NCI-H774 (cell line): Measurements from ENCODE around the gene GRB7.
"Not testable (repeated sequence)": the region's sequence is repeated elsewhere in the genome, so short reads cannot be mapped to it uniquely, and the experiment has no call there.

ENCODE experiments used
- DNase-seq: peaks from one replicate; lab custom pipeline; 2025; lab: John Stamatoyannopoulos, UW

Gene GRB7

DNA sequence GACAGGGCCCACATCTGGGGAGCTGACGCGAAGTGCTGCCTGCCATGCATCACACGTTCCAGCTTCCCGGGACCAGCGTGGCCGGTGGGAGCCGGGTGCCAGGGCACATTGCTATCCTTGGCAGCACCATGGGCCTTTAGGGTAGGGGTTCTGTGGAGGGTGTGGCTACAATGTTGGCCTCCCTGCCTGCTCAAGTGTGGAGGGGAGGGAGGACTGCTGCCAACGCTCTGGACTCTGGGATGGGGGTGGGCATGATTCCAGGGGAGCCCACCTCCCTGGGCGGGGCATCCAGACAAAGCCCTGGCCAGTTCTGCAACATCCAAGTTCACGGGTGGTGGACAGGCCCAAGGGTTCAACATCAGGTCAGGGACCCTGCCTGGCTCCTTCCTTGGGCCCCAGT is 13.9 kb downstream of the GRB7 start:
- no peak for DNase-seq

DNA sequence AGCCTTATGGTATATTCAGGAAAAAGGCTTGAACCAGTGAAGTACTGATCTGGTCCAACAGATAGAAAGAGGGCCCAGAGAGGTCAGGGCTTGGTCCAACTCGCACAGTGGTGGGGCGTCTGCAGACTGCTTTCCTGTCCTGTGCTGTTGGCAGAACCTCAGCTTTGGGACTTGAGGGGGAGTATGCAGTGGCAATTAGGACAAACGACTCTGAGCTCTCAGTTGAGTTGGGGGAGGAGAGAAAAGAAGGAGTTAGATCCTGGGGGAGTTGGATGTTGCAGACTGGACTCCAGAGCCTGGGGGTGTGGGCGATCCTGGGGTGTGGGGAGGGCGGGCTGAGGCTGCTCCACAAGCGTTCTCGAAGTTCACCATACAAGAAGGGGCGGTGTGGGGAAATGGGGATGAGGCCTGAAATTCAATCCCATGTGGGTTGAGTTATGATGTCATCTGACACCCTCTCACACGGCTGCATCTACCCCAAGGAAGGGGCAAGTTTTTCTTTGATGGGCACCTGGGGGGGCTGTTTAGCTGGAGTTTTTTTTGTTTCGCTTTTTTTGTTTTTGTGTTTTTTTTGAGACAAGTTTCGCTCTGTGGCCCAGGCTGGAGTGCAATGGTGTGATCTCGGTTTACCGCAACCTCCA is 14.6 kb downstream of the GRB7 start:
- no peak for DNase-seq

DNA sequence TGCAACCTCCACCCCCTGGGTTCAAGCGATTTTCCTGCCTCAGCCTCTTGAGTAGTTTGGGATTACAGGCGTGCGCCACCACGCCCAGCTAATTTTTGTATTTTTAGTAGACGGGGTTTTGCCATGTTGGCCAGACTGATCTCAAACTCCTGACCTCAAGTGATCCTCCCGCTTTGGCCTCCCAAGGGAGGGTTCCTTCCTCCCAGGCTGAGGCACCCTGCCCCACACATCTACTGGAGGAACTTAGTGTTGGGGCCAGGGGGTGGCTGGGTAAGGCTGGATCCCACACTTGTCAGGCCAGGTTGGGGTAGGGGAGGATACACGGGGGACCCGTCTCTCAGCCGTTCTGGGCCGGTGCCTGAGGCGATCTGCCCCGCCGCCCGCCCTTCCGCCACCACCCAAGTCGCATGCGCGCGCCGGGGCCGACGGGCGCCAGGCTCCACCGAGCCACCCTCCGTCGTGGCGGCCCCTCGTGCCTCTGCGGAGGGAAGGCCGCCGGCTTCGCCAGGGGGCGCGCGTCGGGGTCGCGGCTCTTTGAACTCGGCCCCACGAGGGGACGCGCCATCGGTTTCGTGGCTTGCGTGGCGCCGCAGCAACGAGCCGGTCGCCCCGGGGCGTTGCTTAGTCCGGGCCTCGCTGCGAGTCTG is 15.9 kb downstream of the GRB7 start:
- peak; percentile 55 for DNase-seq

DNA sequence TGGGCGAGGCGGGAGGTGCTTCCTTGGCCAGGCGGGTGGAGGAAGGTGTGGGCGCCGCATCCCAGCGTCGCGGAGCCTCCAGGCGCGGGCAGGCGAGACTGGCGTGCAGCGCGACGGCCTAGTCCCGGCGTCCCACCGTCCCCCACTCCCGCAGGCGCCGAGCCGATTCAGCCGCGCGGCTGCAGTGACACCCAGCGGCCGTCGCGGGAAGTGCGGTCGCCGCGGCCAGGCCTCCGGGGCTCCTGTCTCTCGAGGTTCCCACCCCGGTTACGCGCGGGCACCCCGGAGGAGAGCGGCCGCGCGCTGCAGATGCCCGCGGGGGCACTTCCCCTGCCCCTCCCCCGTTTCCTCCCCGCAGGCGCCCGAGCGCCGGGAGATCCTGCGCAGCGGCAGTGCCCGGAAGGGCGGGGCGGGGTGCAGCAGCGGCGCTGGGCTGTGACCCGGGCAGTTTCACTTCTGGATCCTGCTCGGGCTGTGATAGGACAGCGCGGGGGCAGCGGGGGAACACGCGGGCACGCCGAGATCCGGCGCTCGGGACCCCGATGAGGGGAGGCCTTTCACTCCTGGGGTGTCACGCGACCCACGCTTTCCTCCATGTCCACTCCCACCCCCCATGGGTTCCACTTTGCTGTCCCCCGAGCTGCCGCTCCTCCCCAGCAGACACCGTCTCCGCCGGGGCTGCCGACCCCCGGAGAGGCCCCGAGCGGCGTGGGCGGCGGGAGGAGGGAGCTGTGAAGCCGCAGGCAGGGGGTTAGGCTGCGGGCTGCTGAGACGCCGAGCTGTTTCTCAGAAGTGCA is 16.6 kb downstream of the GRB7 start:
- peak; percentile 95 for DNase-seq

DNA sequence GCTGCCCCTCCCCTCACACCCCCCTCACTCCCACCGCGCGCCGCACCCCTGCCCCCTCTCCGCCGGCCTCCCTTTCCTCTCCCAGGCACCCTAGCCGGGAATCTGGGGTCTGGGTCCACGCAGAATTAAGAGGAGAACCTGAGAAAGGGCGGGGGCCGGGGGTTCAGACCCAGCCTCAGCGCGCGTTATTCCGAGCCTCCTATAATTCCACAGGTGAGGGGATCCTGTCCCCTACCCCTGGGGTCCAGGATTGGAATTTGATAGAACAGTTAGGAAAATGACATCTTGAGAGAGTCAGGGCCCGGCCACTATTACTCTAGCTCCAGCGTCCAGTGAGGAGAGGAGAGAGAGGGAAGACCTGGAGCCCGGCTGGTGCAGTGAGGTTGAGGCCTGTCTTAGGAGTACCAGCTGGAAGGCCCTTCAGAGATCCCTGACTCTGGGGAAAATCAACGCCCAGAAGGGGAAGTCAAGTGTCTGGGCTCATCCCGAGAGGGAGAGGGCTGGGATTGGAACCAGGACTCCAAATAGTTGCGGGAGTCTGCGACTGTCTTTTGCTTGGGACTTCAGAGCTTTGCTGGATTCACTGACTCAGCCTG is 17.3 kb downstream of the GRB7 start:
- no peak for DNase-seq

DNA sequence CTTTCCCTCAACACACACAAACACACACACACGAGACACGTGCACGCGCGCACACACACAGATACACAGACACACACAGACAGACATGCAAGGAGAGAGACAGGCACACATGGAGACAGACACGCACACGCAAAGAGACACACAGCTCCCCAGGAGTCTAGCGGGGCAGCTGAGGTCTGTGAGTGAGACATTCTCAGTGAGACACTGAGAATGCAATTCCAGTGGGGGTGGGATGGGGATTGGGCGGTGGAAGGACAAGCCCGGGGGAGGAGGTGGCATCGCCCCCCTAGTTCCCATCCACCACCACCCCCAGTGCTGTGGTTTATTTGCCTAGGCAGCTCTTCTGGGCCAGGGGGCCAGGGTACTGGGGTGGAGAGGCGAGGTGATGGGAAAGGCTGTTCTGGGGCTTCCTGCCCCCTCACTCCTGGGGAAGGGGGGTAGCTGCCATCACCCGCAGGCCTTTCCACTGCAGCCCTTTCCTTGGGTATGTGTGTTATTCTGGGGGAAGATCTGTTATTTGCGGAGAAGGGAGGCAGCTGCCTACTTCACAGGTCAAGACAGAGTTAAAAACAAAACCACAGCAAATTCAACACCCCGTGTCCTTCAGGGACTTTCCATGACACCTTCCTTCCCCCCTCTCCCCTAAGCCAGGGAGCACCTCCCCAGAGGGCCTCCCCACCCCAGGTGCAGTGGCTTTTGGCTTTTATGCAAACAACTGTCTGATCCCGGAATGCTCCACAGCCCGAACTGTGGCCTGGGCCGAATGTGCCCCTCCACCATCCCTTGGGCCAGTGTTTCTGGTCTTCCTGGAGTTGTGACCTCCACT is 18.0 kb downstream of the GRB7 start:
- no peak for DNase-seq

DNA sequence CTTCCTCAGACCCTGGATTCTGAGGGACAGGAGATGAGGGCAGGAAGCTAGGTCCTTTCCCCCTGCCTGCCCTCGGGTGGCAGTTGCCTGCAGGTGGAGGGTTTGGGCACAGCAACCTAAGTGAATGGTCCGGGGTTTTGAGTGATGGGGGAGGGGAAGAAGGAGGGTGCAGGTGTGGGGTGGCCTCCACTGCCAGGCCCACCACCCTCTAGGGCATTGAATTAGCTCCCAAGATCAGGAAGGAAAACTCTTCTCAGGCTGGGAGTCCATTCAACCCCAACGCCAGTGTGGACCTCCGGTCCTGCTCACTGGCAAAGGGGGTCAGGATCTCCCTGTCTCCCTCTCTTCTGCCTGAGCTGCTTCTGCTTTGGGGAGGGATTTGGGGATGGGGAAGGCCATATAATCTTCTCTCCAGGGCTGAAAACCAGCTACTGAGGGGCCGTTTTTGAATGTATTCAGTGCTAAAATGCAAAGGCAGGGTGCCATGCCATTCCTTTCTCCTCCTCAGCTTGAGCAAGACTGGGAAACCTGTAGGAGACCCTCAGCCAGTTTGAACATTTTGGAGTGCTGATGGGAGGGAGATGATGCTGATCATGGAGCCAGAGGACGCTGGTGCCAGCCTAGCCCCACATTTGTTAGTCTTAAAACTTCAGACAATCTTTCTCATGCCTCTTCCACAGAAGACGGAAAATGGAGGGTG is 18.8 kb downstream of the GRB7 start:
- no peak for DNase-seq

DNA sequence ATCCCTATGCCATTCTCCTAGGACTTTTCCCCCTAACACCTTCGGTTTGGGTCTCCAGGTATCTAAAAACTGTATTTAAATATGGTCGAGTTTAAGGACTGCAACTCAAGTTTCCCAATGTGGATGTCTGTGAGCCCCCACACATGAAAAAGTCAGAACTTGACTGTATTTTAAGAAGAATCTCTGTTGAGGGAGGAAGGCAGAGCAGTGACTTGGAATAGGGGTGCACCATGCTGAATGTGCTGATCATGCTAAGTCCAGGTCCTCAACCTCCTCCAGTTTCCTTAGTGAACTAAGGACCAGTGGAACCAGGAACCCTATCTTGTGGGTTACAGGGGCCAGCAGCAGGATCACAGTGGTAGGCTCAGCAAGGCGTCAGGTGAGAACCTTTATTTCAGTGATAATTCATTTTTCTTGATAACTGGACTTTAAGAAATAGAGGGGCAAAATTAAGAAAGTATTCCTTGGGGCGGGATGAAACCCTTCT is 19.5 kb downstream of the GRB7 start:
- no peak for DNase-seq

DNA sequence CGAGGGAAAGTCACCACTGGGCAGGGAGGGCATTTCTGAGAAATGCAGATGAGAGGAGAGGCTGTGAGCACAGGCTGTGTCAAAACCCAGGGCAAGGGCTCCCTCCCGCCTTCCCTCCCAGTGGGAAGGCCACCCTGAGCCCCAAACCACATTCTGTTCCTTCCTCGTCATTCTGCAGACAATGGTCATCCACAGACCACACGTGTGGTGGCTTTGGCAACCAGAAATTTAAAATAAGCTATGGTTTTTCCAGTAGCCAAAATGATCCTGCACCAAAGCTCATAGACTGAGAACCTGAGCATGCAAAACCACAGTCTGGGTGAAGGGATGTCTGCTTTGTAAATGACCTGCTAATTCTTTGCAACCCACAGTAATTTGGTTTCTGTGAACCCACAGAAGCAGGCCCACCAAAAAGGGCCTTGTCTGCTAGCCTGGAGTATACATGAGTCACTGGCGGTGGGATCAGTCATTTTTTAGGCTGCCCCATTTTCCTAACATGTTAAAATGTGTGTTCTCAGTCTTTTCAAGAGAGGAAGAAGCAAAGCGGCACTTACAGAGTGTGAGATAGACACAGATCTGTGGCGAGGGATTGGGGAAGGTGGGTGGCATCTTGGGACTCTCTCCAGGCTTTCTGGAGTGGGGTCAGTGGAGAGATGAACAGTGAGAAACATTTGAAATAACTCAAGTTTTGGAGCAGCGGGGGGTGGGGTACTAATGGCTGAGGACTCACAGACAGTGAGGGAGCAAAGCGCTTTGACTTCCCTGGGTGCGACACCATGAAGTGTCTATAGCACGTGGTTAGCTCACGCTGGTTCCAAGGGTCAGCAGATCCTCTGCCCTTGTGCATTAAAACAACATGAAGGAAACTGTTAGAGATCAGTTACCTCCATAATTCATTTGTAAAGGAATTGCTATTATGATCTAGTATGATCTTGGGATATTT is 20.5 kb downstream of the GRB7 start:
- no peak for DNase-seq

DNA sequence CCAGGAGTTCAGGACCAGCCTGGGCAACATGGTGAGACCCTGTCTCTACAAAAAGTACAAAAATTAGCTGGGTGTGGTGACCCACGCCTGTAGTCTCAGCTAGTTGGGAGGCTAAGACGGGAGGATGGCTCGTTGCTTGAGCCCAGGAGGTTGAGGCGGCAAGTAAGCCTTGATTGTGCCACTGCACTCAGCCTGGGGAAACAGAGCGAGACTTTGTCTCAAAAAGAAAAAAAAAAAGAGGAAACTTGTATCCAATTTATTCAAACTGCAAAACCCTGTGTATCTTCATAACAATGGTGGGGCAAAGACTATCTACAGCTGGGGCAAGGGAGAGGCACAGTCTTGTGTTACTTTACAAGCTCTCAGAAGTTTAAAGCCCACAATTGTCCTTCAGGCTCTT is 21.5 kb downstream of the GRB7 start:
- DNase-seq, result no peak

DNA sequence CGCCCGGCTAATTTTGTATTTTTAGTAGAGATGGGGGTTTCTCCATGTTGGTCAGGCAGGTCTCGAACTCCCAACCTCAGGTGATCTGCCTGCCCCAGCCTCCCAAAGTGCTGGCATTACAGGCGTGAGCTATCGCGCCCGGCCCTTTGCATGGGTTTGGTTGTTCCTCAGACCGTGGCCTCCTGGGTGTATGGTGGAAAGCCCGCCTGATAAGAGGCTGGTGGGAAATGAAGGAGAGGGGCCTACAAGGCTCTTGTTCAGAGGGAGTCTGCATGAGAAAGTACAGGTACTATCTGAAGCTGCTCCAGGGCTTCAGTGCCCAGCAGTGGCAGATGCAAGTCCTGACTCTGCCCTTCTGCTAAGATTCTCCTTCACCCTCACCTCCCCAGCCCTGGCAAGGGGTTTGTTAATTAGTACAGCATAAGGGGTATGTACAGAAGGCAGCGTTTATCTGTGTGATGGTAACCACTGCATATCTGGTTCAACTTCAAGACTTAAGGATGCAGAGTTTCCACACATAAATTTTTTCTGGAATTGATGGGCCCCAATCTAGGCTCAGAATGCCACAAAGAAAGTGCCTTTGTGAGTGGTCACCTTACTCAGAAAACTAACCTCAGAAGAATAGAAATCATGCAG is 24.2 kb downstream of the GRB7 start:
- no peak for DNase-seq

DNA sequence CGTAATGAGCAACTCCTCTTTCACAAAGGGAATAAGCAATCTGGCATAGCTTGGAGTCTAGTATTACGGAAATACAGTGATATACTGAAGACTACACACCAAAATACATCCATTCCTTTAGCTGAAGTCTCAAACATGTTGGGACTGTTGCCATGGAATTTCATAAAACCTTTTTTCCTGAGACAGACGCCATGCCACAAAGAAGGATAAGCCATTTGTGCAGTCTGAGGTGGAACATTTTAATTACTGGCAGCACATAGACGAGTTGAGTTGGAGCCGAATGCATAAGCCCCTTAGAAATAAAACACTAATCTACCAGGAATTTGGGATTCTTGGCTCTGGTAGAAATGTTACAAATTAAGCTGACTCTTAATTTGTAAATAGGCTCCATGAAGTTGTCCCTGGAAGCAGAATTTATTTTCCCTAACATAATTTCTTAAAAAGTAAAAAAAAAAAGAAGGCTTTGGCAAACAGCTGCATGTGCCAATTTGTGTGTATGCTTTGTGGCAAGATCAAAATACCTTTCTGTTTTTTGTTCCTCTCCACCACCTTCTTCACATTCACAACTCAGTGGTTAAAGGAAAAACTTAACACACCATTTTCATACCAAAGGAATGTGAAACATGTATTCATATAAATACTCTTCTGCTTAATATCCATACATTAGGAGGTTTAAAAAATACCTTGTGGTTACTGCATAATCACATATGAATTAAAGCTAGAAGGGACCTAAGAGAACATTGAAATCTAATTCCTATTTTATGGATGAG is 25.5 kb downstream of the GRB7 start:
- no peak for DNase-seq

DNA sequence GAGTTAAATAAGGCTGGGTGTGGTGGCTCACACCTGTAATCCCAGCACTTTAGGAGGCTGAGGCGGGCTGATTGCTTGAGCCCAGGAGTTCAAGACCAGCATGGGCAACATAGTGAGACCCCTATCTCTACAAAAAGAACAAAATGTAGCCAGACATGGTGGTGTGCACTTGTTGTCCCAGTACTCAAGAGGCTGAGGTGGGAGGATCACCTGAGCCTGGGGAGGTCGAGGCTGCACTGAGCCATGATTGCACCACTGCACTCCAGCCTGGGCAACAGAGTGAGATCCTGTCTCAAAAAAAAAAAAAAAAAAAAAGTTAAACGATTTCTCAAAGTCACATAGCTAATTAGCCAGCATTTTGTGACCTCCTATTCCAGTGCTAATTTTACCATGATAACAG is 26.4 kb downstream of the GRB7 start:
- DNase-seq, result not testable (repeated sequence)

DNA sequence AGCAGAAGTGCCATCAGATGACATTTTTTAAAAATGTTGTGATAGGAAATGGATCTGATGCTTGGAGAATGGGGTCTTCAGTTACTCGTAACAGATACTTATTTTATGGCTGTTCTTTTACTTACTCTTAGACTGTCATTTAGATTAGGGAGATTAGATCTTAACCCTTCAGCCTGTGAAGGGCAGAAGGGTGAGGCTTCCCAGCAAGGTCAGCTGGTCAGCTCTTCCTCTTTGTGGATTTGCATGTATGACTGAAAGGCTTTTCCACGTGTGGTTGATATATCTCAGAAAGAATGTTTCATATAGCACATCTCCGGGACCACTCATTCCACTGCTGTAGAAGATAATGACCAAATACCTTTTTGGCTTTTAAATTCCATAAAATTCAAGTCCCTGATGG is 27.4 kb downstream of the GRB7 start:
- DNase-seq, result no peak

DNA sequence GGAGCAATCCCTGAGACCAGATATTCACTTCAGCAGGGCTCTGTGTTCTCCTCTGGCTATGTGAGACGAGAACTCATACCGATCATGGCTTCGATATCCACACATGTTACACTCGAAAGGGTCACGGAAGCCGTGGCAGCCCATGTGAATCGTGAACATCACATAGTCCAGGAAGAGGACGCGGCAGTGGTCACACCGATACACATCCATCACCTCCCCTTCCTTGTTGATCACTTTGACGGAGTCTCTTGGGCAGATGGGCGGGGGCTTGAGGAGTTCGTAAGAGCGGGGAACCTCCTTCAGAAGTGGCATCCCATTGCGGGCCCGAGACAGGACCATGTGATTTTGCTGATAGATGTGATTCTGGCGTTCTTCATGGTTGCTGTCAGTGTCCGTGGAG is 28.0 kb downstream of the GRB7 start:
- no peak for DNase-seq

DNA sequence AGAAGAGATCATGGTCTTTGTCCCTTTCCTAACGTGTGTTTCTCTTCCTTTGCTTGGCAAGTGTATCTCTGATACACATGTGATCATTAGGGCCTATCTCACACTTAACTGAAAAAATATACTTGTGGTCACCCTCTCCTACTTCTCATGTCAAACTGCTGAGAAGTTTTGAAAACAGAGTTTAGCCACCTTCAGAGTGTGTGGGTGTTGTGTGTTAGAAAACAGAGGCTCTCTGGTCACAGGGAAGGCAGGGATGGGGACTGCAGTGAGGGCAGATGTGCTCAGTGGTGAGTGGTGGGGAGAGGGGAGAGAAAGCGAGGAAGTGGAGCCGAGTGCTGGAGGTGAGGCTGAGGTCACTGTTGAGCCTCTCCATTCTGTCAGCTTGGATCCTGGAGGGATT is 29.4 kb downstream of the GRB7 start:
- no peak for DNase-seq

DNA sequence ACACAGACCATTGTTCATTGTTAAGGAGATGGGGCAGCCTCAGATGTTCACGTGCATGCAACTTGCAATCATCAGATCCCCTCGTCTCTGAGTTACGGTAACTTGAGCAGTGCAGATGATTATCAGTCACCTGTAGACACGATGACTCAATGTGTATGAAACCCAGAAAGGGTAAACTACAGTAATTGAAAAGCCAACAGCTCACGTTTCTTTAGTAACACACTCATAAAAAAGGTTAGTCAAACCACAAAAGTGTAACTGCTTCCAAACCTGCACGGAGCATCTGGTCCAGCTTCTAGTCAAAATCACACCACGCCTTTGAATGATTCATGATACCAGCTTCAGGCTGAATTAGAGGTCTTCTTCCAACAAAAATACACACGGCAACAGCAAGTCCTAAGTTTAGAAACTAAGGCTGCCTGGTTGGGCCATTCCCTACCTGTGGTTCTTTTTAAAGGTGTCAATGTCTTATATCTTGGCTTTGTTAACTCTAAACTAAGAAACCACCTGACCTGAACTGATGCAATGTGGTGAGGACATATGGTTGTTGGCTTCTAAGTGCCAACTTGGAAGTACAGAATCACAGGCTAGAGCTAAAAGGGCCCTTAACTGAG is 32.3 kb downstream of the GRB7 start:
- DNase-seq, result peak; percentile 67

DNA sequence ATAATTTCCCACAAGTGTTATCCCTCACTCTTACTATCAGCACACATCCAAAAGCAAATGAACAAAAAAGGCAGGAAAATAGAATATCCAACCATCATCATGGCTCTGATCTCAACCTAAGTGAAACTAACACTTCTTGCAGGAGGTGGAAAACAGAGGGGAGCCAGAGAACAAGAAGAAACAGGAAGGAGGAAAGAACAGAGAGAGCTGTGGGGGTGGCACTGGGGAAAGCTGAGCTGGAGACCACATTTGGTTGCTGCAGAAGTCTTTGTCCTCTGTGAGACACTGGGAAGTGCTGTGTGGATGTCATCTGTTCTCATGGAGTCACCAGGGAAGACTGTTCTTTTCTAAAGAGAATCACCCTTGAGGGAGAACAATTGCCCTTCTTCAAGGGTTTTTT is 34.7 kb downstream of the GRB7 start:
- no peak for DNase-seq
